ENCODE results near the gene TFIP11. TPM values are rescaled to one million over a fixed set of nuclear protein-coding genes. Genes with fewer than 3 reads are reported as not detected.

Gene TFIP11
- total and polyA plus RNA-seq, 7 donors: 28.8 to 56.1 (median 36.8) TPM

- Histone ChIP-seq H3K9me3 (no peaks in the 10 kb centered on the region), H3K4me1 (no peaks in the 10 kb centered on the region), H3K4me3 (no peak overlapping the region), H3K27me3 (ENCODE audit: insufficient read depth in 3 of 3, low read length in 2 of 3) (no peaks in the 10 kb centered on the region), H3K27ac (no peak overlapping the region), H3K36me3 (ENCODE audit: insufficient read depth in 1 of 2, low read depth in 1 of 2) (peaks cover 2 to 94% of the 10 kb centered on the region in 2 donors)
- DNase-seq: no peak
- intact Hi-C loops (cut with DNase I): loop anchor here in 1 of 2 donors (5.0 kb wide), 1 partner anchor 100 kb away; no protein-coding TSS in a partner anchor
- 91 to 97% (median 95%) methylated on average over 5 of the region's 5 CpGs for WGBS, 3 donors
- no peak for ATAC-seq
- no peak for TF ChIP-seq CTCF (IDR thresholded peaks at IDR 0.05)
These were observed 50.2 kb downstream of the TFIP11 start for GRCh38 chr22:26462051-26462450.

GRCh38 chr22:26461188-26461810, 51.0 kb downstream of the TFIP11 start:
- DNase-seq: peak; percentile 63 to 75

GRCh38 chr22:26460202-26460601, 52.1 kb downstream of the TFIP11 start:
- peaks cover 2 to 91% of the 10 kb centered on the region in 2 donors for H3K36me3 ChIP-seq (ENCODE audit: insufficient read depth in 1 of 2, low read depth in 1 of 2)
- H3K27ac ChIP-seq: no peak overlapping the region
- no peaks in the 10 kb centered on the region for H3K4me1 ChIP-seq
- TF ChIP-seq CTCF (IDR thresholded peaks at IDR 0.05): no peak
- H3K9me3 ChIP-seq: no peaks in the 10 kb centered on the region
- DNase-seq (no peak), ATAC-seq (no peak)
- H3K4me3 ChIP-seq: no peak overlapping the region
- 78 to 83% (median 81%) methylated on average over 6 of the region's 6 CpGs for WGBS, 3 donors
- intact Hi-C loops (cut with DNase I): loop anchor here (2.0 to 5.0 kb wide), 3 partner anchors 61 to 98 kb away; no protein-coding TSS in a partner anchor
- no peaks in the 10 kb centered on the region for H3K27me3 ChIP-seq (ENCODE audit: insufficient read depth in 3 of 3, low read length in 2 of 3)

More at GRCh38 chr22:26461188-26461810, 51.0 kb downstream of the TFIP11 start:
- intact Hi-C loops (cut with DNase I): loop anchor here (2.0 to 5.0 kb wide), 3 partner anchors 62 to 99 kb away; no protein-coding TSS in a partner anchor
- WGBS, 3 donors: 38 to 43% (median 39%) methylated on average over 3 of the region's 3 CpGs
- no peaks in the 10 kb centered on the region for H3K9me3 ChIP-seq
- ATAC-seq: peak; percentile 59 to 80 (median 74)
- no peaks in the 10 kb centered on the region for H3K4me1 ChIP-seq
- H3K36me3 ChIP-seq (ENCODE audit: insufficient read depth in 1 of 2, low read depth in 1 of 2): peaks cover 2 to 94% of the 10 kb centered on the region in 2 donors
- no peak overlapping the region for H3K27ac ChIP-seq
- no peaks in the 10 kb centered on the region for H3K27me3 ChIP-seq (ENCODE audit: insufficient read depth in 3 of 3, low read length in 2 of 3)
- H3K4me3 ChIP-seq: no peak overlapping the region
- TF ChIP-seq CTCF (IDR thresholded peaks at IDR 0.05): peak; percentile 71

- peaks cover 2 to 83% of the 10 kb centered on the region in 2 donors for H3K36me3 ChIP-seq (ENCODE audit: insufficient read depth in 1 of 2, low read depth in 1 of 2)
- WGBS, 3 donors: 94 to 97% (median 95%) methylated on average over 26 of the region's 26 CpGs
- no peaks in the 10 kb centered on the region for H3K9me3 ChIP-seq
- TF ChIP-seq CTCF (IDR thresholded peaks at IDR 0.05): no peak
- H3K4me3 ChIP-seq: no peak overlapping the region
- ATAC-seq (no peak), DNase-seq (no peak)
- intact Hi-C loops (cut with DNase I): no loop called here
- no peaks in the 10 kb centered on the region for H3K4me1 ChIP-seq
- no peaks in the 10 kb centered on the region for H3K27me3 ChIP-seq (ENCODE audit: insufficient read depth in 3 of 3, low read length in 2 of 3)
- no peak overlapping the region for H3K27ac ChIP-seq
These were observed 54.5 kb downstream of the TFIP11 start for GRCh38 chr22:26457661-26458272.
